ENCODE results near the gene GPR4. TPM values are rescaled to one million over a fixed set of nuclear protein-coding genes. Genes with fewer than 3 reads are reported as not detected.

Gene GPR4
- total and polyA plus RNA-seq, 8 donors, result 0.56 to 3.0 (median 1.1) TPM

Small RNAs within 50 kb of the gene (microRNA-seq; reads per million reads assigned to microRNA genes)
- gene MIR330, result 69.2 to 75.3 reads per million in 2 donors

Other genes starting within 250 kb of the GPR4 start
- 10 to 100 TPM in 2 of 6 donors, 1 to 10 TPM in 4; 7.1 to 13.0 (median 8.1) TPM for gene ERCC2, start 231.6 kb downstream of the GPR4 start, total RNA-seq
- gene ERCC2, start 231.6 kb downstream of the GPR4 start, polyA plus RNA-seq, result 10 to 100 TPM; 16.1 to 19.5 TPM
- gene PPP1R13L, start 197.1 kb downstream of the GPR4 start, total RNA-seq, result 10 to 100 TPM; 22.8 to 42.7 (median 27.6) TPM
- 10 to 100 TPM; 50.5 to 54.4 TPM for gene PPP1R13L, start 197.1 kb downstream of the GPR4 start, polyA plus RNA-seq
- gene POLR1G, start 195.6 kb downstream of the GPR4 start, total RNA-seq, result 1 to 10 TPM in 5 of 6 donors, under 1 TPM in 1; 0.91 to 5.3 (median 2.9) TPM
- gene POLR1G, start 195.6 kb downstream of the GPR4 start, polyA plus RNA-seq, result 1 to 10 TPM; 1.6 to 3.3 TPM
- 10 to 100 TPM; 28.9 to 33.5 (median 32.9) TPM for gene ERCC1, start 178.3 kb downstream of the GPR4 start, total RNA-seq
- 10 to 100 TPM; 35.3 to 42.3 TPM for gene ERCC1, start 178.3 kb downstream of the GPR4 start, polyA plus RNA-seq
- gene FOSB, start 134.2 kb downstream of the GPR4 start, total RNA-seq, result 10 to 100 TPM in 1 of 6 donors, 1 to 10 TPM in 3, under 1 TPM in 2; 0.79 to 17.0 (median 5.7) TPM
- gene FOSB, start 134.2 kb downstream of the GPR4 start, polyA plus RNA-seq, result 10 to 100 TPM; 12.9 to 21.6 TPM
- 1 to 10 TPM; 2.1 to 6.3 (median 3.2) TPM for gene RTN2, start 105.2 kb downstream of the GPR4 start, total RNA-seq
- 1 to 10 TPM; 4.4 to 9.5 TPM for gene RTN2, start 105.2 kb downstream of the GPR4 start, polyA plus RNA-seq
- under 1 TPM; 0.22 to 0.41 (median 0.30) TPM for gene PPM1N, start 103.8 kb downstream of the GPR4 start, total RNA-seq
- gene PPM1N, start 103.8 kb downstream of the GPR4 start, polyA plus RNA-seq, result 1 to 10 TPM in 1 of 2 donors, under 1 TPM in 1; 0.53 to 2.1 TPM
- 10 to 100 TPM; 12.5 to 49.3 (median 25.1) TPM for gene VASP, start 94.7 kb downstream of the GPR4 start, total RNA-seq
- 10 to 100 TPM; 32.7 to 34.3 TPM for gene VASP, start 94.7 kb downstream of the GPR4 start, polyA plus RNA-seq
- 1 to 10 TPM; 3.4 to 8.0 (median 6.0) TPM for gene OPA3, start 17.4 kb downstream of the GPR4 start, total RNA-seq
- 1 to 10 TPM; 3.7 to 3.8 TPM for gene OPA3, start 17.4 kb downstream of the GPR4 start, polyA plus RNA-seq
- 10 to 100 TPM; 20.9 to 51.2 (median 28.3) TPM for gene EML2, start 37.2 kb upstream of the GPR4 start, total RNA-seq
- gene EML2, start 37.2 kb upstream of the GPR4 start, polyA plus RNA-seq, result 10 to 100 TPM; 47.8 to 51.0 TPM
- gene GIPR, start 66.0 kb upstream of the GPR4 start, total RNA-seq, result 10 to 100 TPM in 1 of 6 donors, 1 to 10 TPM in 5; 2.6 to 10.1 (median 6.6) TPM
- gene GIPR, start 66.0 kb upstream of the GPR4 start, polyA plus RNA-seq, result 10 to 100 TPM; 28.7 to 49.0 TPM
- 100 to 1,000 TPM in 5 of 6 donors, 10 to 100 TPM in 1; 77.6 to 141 (median 133) TPM for gene SNRPD2, start 89.7 kb upstream of the GPR4 start, total RNA-seq
- gene SNRPD2, start 89.7 kb upstream of the GPR4 start, polyA plus RNA-seq, result 100 to 1,000 TPM; 125 to 183 TPM
- gene QPCTL, start 90.5 kb upstream of the GPR4 start, total RNA-seq, result 1 to 10 TPM; 3.4 to 6.3 (median 4.9) TPM
- 1 to 10 TPM; 5.5 to 7.3 TPM for gene QPCTL, start 90.5 kb upstream of the GPR4 start, polyA plus RNA-seq
- 10 to 100 TPM in 4 of 6 donors, 1 to 10 TPM in 2; 6.7 to 11.3 (median 10.7) TPM for gene FBXO46, start 128.7 kb upstream of the GPR4 start, total RNA-seq
- gene FBXO46, start 128.7 kb upstream of the GPR4 start, polyA plus RNA-seq, result 1 to 10 TPM; 8.3 to 8.7 TPM
- not detected for gene MEIOSIN, start 131.2 kb upstream of the GPR4 start, total RNA-seq
- gene MEIOSIN, start 131.2 kb upstream of the GPR4 start, polyA plus RNA-seq, result not detected
- 10 to 100 TPM; 18.7 to 38.2 (median 28.0) TPM for gene SIX5, start 167.0 kb upstream of the GPR4 start, total RNA-seq
- gene SIX5, start 167.0 kb upstream of the GPR4 start, polyA plus RNA-seq, result 10 to 100 TPM; 25.1 to 42.5 TPM
- 10 to 100 TPM; 27.0 to 74.7 (median 37.7) TPM for gene DMPK, start 180.3 kb upstream of the GPR4 start, total RNA-seq
- 100 to 1,000 TPM; 147 to 293 TPM for gene DMPK, start 180.3 kb upstream of the GPR4 start, polyA plus RNA-seq
- gene DMWD, start 190.6 kb upstream of the GPR4 start, total RNA-seq, result 10 to 100 TPM; 14.3 to 23.0 (median 18.6) TPM
- gene DMWD, start 190.6 kb upstream of the GPR4 start, polyA plus RNA-seq, result 10 to 100 TPM; 14.2 to 39.8 TPM
- gene RSPH6A, start 213.1 kb upstream of the GPR4 start, total RNA-seq, result under 1 TPM in 1 of 6 donors, not detected in 5; 0.08 TPM
- gene RSPH6A, start 213.1 kb upstream of the GPR4 start, polyA plus RNA-seq, result under 1 TPM in 1 of 2 donors, not detected in 1; 0.08 TPM

All from pancreas (tissue), 8 donors.